ENCODE results near the gene C19orf53. TPM values are rescaled to one million over a fixed set of nuclear protein-coding genes. Genes with fewer than 3 reads are reported as not detected.

Gene C19orf53
- total and polyA plus RNA-seq, 2 experiments from 2014 or later = 104 to 401 TPM

GRCh38 chr19:13741893-13742292 lies 32.4 kb upstream of the C19orf53 start (continued):
- TF ChIP-seq REST (IDR thresholded peaks at IDR 0.05; ENCODE audit: unreplicated experiment) (no peak), EZH2phosphoT487 (IDR thresholded peaks at IDR 0.05; ENCODE audit: unreplicated experiment) (no peak), ZNF114 (CRISPR knock-in tag; IDR thresholded peaks at IDR 0.05) (no peak), CREB1 (CRISPR knock-in tag; IDR thresholded peaks at IDR 0.05; ENCODE audit: low read depth) (no peak), STAT1 (IDR thresholded peaks at IDR 0.05; ENCODE audit: unreplicated experiment) (no peak)
- TF ChIP-seq, protein P1, sequence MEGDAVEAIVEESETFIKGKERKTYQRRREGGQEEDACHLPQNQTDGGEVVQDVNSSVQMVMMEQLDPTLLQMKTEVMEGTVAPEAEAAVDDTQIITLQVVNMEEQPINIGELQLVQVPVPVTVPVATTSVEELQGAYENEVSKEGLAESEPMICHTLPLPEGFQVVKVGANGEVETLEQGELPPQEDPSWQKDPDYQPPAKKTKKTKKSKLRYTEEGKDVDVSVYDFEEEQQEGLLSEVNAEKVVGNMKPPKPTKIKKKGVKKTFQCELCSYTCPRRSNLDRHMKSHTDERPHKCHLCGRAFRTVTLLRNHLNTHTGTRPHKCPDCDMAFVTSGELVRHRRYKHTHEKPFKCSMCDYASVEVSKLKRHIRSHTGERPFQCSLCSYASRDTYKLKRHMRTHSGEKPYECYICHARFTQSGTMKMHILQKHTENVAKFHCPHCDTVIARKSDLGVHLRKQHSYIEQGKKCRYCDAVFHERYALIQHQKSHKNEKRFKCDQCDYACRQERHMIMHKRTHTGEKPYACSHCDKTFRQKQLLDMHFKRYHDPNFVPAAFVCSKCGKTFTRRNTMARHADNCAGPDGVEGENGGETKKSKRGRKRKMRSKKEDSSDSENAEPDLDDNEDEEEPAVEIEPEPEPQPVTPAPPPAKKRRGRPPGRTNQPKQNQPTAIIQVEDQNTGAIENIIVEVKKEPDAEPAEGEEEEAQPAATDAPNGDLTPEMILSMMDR (conservative IDR thresholded peaks at IDR 0.05; ENCODE audit: low read depth in 2 of 2) = no peak

GRCh38 chr19:13742756-13743155 lies 31.5 kb upstream of the C19orf53 start:
- Histone ChIP-seq H3K4me3 (no peak overlapping the region), H3K36me3 (ENCODE audit: insufficient read depth) (no peaks in the 10 kb centered on the region; the same call in 1 of the 2 replicates), H3K79me2 (replicated peaks; ENCODE audit: insufficient read depth) (no peaks in the 10 kb centered on the region), H3K4me1 (ENCODE audit: insufficient read depth) (peaks cover 14% of the 10 kb centered on the region; the same call in 1 of the 2 replicates), H3K9me2 (ENCODE audit: insufficient read depth) (no peaks in the 10 kb centered on the region), H3K27ac (ENCODE audit: low read depth) (no peak overlapping the region), H3K4me2 (no peak overlapping the region), H4K20me1 (replicated peaks; ENCODE audit: insufficient read depth) (no peaks in the 10 kb centered on the region), H2AFZ (no peak overlapping the region), H3F3A (replicated peaks; ENCODE audit: low read depth) (0 out of 2 replicates have a peak, but pooled peaks cover 2% of the 10 kb centered on the region), H3K27me3 (ENCODE audit: insufficient read depth) (no peaks in the 10 kb centered on the region)
- no peak for DNase-seq (ENCODE audit: low spot score)
- H3K9me3 Mint-ChIP-seq = peaks cover 8% of the 10 kb centered on the region; the same call in 2 of the 3 replicates
- H3K4me1 Mint-ChIP-seq = peaks cover 14% of the 10 kb centered on the region
- no peak for ATAC-seq
- no peak overlapping the region for H3K4me3 Mint-ChIP-seq
- H3K36me3 Mint-ChIP-seq (ENCODE audit: low read depth) = no peaks in the 10 kb centered on the region; the same call in 1 of the 3 replicates
- H3K27me3 Mint-ChIP-seq (ENCODE audit: insufficient read depth, low read depth, poor library complexity) = peaks cover 6% of the 10 kb centered on the region
- no peak overlapping the region for H3K27ac Mint-ChIP-seq
- TF ChIP-seq NANOG (IDR thresholded peaks at IDR 0.05; ENCODE audit: borderline replicate concordance) (no peak), EZH2 (IDR thresholded peaks at IDR 0.05; ENCODE audit: low read depth, unreplicated experiment) (no peak), ETS1 (IDR thresholded peaks at IDR 0.05) (no peak), POLR2AphosphoS5 (IDR thresholded peaks at IDR 0.05; ENCODE audit: low read depth) (no peak), JUNB (IDR thresholded peaks at IDR 0.05; ENCODE audit: unreplicated experiment) (no peak), EZH2phosphoT487 (IDR thresholded peaks at IDR 0.05; ENCODE audit: unreplicated experiment) (no peak)
- TF ChIP-seq, protein P1 (conservative IDR thresholded peaks at IDR 0.05; ENCODE audit: low read depth in 2 of 2) = no peak

All from GM23338 (cell line).